HG03025 (cell line): ENCODE results near the gene AMIGO2.
"Not testable (repeated sequence)": the region's sequence is repeated elsewhere in the genome, so short reads cannot be mapped to it uniquely, and the experiment has no call there.

Source experiments
- ATAC-seq: cut with Tn5 transposase; IDR thresholded peaks from one replicate; pipeline ENCODE4 v1.9.1; 2021; ENCODE audit warnings: mild to moderate bottlenecking, moderate library complexity; ENCODE audit not compliant: unreplicated experiment, low FRiP score

AMIGO2 gene, protein sequence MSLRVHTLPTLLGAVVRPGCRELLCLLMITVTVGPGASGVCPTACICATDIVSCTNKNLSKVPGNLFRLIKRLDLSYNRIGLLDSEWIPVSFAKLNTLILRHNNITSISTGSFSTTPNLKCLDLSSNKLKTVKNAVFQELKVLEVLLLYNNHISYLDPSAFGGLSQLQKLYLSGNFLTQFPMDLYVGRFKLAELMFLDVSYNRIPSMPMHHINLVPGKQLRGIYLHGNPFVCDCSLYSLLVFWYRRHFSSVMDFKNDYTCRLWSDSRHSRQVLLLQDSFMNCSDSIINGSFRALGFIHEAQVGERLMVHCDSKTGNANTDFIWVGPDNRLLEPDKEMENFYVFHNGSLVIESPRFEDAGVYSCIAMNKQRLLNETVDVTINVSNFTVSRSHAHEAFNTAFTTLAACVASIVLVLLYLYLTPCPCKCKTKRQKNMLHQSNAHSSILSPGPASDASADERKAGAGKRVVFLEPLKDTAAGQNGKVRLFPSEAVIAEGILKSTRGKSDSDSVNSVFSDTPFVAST

DNA sequence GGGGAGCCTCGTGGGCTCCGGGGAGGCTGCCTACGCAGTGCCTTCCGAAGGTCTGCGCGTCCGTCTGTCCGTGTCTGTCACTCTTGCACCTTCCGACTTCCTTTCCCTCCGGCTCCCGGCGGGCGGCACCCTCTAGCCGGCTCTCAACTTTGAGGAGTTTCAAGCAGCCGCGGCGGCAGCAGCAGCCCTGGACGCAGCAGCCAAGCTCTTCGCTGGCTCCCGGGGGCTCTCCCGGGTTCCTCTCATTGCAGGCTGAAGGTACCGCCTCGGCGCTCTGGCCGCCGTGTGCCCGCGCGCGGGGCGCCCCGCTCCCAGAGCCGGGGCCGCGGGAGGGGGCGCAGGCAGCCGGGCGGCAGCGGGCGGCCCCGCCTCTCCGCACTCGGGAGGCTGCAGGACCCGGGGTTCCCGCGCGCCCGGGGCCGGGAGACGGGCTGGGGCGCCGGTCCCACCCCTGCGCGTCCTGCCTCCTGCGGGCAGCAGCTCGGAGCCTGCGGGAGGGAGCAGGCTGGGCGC, at the start of gene AMIGO2, which contains the start of gene PCED1B:
Gene AMIGO2 (minus strand): TSS at position 492 of the 513 bp plus-strand sequence. CDS start 957 bp downstream, outside the sequence.
Gene PCED1B (plus strand): TSS at position 154 of the 513 bp plus-strand sequence. CDS start 155,443 bp downstream, outside the sequence.
- ATAC-seq, result no peak

DNA sequence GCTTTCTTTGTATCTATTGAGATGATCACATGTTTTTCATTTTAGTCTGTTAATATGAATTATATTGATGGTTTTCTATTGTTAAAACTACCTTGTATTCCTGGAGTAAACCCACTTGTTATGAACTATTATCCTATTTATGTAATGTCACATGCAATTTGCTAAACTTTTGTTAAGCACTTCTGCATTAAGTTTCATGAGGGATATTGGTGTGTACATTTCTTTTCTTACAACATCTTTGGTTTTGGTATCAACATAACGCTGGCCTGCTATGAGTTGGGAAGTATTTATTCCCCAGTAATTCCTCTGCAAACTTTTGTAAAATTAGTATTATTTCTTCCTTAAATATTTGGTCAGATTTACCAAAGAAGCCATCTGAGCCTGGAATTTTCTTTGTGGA, 46.5 kb upstream of the AMIGO2 start:
- no peak for ATAC-seq

DNA sequence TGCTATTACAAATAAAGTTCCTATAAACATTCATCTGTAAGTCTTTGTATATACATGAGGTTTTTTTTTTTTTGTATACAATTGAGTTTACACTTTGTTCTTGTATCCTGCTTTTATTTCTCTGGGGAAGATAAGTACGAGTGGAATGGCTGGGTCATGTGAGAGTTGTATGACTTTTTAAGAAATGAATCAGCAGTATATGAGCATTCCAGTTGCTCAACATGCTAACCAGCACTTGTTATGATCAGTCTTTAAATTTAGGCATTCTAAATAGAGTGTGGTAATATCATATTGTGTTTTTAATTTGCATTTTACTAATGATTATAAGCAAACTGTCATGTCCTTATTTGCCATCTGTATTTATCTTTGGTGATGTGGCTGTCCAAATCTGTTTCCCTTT, 44.7 kb upstream of the AMIGO2 start:
- ATAC-seq, result no peak

DNA sequence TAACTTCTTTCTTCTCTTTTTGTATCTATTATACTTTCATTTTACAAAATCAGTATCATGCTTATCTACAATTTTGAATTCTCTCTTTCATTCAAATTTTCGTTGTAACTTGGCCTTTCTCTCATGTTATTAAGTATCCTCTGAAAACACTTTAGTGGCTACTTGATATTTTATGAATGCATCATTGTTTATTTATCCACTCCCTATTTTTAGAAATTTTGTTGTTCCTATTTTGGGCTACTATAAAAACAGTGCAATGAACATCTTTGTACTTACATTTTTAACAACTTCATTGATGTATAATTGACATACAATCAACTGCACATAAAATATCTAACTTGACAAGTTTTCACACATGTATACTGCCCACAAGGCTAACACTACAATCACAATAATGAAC, 44.0 kb upstream of the AMIGO2 start:
- no peak for ATAC-seq

DNA sequence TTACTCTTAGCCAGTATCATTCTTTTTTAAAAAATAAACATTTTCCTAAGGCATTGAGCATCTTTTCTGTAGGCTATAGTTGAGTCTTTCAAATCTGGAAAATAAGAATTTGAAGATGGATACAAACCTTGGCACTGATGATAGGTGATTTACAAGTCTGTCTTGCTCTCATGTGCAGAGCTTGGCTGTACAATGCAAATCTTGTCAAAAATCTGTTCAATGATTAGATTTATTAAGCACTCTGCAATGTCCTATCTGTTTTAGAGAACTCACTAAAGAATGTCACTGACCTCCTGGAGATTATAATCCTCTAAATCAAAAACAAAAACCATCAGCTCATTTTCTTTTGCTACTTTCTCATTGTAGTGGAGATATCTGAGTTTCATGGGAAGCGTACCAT, 42.8 kb upstream of the AMIGO2 start:
- ATAC-seq, result no peak

DNA sequence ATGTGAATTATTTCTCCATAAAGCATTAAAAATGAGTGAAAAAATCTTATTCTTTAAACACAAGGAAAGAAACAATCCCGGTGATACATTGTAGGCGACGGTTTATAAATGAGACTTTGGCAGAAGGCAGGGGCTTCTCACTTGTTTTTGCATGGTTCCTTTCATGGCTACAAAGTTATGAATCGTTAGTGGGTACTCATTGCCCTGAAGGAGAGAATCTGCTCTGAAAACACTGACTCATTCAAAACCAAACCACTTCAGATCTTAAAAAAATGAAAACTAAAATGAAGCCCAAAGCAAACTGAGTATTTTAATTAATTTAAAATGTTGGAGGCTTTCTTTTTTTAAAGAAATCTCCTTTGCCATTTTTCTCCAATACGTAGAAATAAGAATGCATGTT, 41.4 kb upstream of the AMIGO2 start:
- no peak for ATAC-seq

DNA sequence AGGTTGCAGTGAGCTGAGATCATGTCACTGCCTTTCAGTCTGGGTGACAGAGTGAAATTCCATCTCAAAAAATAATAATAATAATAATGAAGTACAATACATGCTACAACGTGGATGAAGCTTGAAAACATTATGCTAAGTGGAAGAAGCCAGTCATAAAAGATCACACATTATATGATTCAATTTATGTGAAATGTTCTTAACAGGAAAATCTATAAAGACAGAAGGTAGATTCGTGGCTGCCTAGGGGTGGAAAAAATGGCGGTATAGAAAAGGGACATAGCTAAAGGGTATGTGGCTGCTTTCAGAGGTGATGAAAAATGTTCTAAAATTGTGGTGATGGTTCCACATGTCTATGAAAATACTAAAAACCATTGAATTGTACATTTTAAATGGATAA, 41.0 kb upstream of the AMIGO2 start:
- ATAC-seq, result no peak

DNA sequence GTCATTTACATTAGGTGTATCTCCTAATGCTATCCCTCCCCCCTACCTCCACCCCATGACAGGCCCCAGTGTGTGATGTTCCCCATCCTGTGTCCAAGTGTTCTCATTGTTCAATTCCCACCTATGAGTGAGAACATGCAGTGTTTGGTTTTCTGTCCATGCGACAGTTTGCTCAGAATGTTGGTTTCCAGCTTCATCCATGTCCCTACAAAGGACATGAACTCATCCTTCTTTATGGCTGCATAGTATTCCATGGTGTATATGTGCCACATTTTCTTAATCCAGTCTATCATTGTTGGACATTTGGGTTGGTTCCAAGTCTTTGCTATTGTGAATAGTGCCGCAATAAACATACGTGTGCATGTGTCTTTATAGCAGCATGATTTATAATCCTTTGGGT, 37.5 kb upstream of the AMIGO2 start:
- not testable (repeated sequence) for ATAC-seq

DNA sequence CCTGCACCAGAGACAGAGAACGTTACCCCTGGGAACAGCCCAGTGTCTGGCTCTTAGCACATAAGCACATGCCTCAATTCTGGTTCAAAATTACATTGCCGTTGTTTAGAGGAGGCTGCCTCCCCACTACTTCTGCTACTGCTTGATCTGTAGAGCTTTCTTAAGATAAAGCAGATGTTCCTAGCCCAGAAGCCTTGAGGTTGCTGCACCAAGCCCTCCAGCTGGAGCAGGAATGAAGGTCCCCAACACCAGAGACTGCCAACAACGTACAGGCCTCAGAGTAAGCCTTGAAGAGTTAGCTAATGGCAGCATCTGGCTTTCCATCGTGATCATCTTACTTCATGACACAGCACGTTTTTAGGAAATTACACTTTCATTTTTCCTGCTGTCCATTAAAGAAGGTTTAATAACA, 34.7 kb upstream of the AMIGO2 start:
- ATAC-seq, result no peak

DNA sequence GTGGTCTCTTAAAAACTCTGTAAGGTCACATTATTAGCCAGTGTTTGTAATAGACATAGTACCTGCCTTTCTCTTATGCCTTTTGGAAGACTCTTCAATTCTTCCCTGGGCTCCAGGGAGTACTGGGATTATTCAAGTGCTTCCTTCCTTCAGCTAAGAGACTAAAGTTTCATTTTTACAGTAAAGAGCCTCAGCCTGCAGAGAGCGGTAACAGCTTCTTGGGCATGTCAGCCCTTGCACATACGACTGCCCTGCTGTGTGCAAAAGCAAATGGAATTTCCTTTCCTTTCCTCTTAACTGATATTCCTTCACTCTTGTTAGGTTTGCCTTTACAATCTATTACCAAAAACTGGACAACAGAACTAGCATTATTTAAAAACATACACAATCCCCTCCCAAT, 32.9 kb upstream of the AMIGO2 start:
- no peak for ATAC-seq

DNA sequence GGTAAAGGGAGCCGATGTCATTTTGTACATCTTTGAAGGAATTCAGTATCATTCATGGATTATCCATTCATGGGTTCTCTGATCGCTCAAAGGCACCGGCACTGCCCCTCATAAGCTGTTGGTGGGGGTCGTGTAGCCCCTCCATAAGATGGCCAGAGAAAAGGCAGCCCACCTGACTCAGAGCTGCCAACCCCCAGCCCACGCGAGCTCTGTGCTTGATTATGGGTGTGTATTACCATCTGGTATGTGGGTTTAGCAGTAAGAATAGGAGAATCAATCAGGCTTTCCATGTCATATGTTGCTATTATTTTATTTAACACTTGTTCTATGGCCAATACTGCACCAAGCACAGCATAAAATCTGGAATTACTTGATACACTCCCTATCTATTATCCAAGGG, 32.1 kb upstream of the AMIGO2 start:
- no peak for ATAC-seq

DNA sequence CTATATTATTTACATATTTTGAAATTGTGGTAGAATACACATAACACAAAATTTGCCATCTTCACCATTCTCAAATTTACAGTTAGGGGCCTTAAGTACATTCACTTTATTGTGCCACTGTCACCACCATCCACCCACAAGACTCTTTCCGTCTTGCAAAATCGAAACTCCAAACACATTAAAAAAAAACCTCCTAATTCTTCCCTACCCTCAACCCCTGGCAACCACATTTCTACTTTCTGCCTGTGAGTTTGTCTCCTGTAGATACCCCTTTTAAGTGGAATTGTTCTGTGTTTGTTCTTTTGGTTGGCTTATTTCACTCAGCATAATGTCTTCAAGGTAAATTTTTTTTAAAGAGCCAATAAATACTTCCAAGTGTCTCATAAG, 31.6 kb upstream of the AMIGO2 start:
- no peak for ATAC-seq

DNA sequence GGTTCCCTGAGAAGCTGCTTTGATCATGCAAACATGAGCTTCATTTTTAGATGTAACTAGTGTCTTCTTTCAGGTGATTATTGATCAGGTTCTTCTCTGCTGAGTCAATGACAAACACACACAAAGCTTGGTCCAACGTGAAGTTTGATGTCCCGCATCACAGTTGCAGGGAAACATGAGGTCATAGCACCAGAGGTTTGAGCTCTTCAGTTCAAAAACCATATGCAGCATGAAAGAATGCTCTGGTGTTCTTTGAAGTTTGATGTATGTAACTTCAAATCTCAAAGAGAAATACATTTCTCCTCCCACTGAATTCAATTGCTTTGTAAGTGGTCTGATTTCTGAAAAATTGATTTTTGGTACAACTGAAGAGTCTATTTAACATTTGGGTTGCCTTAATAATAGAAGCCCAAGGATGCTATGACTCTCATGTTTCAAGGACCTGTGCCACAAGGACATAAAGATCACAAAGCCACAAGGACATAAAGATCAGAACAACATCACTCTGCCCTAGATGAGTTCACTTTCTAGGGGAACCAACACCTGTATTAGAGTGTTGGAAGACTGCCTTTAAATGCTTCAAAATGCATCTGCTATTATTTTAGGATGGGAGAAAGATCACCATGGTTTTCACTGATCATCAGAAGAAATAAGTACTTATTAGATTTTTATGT, 31.1 kb upstream of the AMIGO2 start:
- ATAC-seq, result no peak

DNA sequence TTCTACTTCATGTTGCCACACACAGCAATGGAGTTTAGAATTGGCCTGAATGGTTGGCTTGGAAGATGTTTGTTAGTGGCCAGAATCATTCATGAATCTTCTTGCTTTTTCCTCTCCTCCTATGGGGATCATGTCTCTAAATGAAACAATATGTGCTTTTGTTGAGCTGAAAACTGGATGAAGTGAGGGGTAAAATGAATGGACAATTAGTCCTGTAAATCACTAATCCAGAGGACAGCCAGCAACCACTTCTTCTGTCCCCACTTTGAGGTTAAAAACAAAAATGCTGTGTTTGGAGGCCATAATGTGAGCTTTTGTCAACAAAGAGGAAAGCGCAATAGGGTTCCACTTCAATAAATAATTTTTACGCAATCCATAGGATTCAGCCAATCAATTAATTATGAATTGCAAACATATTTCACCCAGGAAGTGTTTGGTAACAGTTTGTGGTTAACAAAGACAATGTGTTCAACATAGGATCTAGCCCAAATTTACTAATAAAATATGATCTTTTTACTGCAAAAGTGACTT, 30.3 kb upstream of the AMIGO2 start:
- no peak for ATAC-seq

DNA sequence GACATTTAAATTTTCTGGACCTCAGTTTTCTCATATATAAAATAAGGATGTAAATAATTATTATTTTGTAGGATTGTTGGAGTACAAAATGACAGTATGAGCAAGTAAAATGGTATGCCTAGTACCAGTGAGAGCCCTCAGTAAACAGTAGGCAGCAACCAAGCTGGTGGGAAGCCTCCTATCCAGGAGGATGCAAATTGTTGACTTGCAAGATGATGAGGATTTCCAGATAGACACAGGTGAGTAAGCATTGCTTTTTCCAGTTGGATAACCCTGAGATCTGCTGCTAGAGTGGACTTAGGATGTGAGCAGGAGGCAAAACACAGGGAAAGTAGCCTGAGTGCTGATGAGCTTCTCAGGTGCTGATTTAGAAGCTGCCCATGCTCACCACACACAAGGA, 28.2 kb upstream of the AMIGO2 start:
- ATAC-seq, result no peak

DNA sequence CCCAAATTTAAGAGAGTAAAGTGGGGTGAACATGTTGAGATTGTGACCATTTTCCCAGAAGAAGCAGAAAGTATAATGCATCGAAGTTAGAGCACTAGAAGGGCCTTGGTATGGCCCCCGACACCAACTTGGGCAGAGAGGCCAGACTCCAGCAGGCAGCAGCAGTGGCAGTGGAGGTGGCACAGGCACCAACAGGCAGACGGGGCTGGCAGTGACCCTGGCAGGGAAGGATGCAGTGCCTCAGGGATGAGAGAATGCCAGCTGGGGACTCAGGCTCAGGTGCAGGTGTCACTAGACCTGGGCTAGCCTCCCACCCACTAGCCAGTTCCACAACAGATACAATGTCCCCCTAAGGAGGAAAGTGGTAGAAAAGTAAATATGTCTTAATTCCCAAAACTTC, 27.7 kb upstream of the AMIGO2 start:
- ATAC-seq, result no peak

DNA sequence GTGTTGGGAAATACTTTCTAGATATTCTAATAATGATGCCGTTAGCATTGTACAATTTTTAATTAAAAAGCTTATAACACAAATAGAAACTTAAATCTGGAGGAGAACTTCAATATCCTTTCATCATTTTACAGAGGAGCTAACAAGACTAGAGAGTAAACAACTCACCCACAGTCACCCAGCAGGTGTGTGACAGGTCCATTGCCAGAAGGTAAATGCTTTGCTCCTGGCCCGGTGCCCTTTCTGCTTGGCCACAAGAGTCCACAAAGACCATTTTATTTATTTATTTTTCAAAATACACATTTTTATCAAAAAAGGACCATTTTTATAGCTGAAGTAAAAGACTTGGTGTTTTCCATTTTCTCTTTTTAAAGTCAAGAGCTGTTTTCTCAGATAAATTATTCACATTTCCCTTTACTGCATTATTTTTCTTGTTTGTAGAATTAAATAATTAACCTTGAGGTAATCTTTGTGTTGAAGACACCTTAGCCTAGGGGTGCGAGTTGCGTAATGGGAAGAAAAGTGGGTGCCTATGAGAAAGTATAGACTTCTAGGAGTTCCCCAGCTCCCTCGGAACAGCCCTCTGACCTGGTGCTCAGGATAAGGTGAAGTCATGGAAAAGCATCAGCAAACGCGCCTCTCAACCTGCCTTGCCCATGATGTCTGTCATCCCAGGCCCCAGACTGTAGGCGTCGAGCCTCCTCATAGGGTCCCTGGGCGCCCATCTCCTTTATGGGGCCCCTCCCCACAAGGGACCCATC, 26.3 kb upstream of the AMIGO2 start:
- no peak for ATAC-seq

DNA sequence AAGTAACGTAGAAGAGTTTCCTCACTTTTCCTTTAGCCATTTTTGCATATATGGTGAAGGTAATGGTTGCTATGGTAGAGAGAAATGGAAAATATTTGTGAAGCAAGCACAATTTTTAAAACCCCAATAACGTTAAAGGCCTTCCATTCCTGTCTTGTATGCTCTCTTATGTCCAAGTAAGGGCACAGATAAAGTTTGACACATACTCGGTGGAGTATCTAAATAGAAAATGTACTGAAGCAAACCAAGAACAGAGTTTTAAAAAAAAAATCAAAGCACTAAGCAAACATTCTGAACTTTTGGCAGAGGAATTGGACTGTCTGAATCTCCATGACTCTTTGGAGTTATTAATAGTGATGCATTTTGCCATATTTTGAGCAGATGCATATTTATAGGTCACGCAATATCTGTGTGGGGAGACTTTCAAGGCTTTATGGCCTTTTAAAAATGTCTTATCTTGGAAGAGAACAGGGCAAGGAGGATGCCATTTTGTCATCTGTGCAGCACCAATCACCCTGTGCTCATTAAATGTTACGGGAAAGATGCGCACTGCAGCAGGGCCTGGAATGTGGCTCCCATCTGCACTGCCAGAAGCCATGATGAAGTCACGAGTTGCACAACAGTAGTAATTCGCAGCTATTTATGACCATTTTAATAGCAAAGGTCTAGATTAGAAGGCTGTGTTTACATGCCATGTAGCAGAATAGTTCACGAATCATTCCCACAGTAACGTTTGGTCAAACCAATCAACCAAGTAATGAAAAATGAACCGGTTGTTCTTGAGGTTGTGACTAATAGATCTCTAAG, 23.3 kb upstream of the AMIGO2 start:
- ATAC-seq, result no peak

DNA sequence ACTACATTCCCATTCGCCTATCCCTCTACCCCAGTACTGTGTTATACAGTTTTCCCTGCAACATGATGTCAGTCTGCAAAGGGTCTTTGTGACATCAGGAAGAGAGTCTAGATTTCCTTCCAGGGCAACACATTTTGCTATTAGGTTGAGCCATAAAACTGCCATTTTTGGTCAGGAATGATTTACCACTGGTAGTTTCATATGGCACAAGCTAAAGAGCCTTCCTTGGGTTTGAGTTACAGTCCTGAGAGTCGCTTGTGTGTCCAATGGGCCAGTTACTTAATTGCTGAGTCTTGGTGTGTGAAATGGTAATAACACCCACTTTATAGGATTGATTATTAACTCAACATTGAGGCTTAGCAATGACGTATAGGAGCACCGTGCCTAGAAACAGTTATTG, 22.6 kb upstream of the AMIGO2 start:
- no peak for ATAC-seq

DNA sequence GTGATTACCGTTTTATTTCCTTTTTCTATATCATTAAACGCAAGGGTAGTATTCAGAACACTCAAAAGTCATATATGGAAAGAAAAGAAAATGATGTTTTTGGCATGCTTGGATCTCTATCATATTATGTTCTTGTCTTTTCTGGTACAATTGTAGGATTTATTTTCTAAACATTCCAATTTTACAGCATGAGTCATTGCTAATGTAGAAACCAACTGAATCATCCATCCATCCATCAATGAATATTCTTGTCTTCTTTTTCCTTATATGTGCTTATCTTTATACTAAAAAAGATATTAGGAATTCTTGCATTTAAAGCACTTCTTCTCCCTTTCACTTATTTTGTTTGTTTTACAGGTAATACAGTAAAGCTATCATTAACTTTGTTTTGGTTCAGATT, 20.4 kb upstream of the AMIGO2 start:
- ATAC-seq, result no peak
